ES-I3 (cell line): ENCODE data around the gene FNIP2.

Source experiments
- H3K36me3 ChIP-seq: 2 replicates; pipeline ENCODE4 v1.6.1; 2013; ENCODE audit warnings: mild to moderate bottlenecking, low read length, control low read depth, moderate library complexity; ENCODE audit not compliant: insufficient read depth
- H3K4me1 ChIP-seq: 2 replicates; pipeline ENCODE4 v1.6.1; 2013; ENCODE audit warnings: mild to moderate bottlenecking, control low read depth, low read length; ENCODE audit not compliant: insufficient read depth
- H3K9ac ChIP-seq: 2 replicates; pipeline ENCODE4 v1.6.1; 2013; ENCODE audit warnings: low read depth, mild to moderate bottlenecking, low read length, moderate library complexity
- H3K9me3 ChIP-seq: 2 replicates; pipeline ENCODE4 v1.6.1; 2013; ENCODE audit warnings: mild to moderate bottlenecking, low read length, moderate library complexity; ENCODE audit not compliant: control insufficient read depth, insufficient read depth

FNIP2 gene

GRCh38 chr4:158836828-158837449 lies 68.1 kb downstream of the FNIP2 start:
- Histone ChIP-seq H3K9ac (no peak overlapping the region), H3K4me1 (no peaks in the 10 kb centered on the region), H3K36me3 (no peaks in the 10 kb centered on the region), H3K9me3 (no peaks in the 10 kb centered on the region)

- Histone ChIP-seq H3K36me3 (no peaks in the 10 kb centered on the region), H3K9me3 (no peaks in the 10 kb centered on the region), H3K4me1 (no peaks in the 10 kb centered on the region), H3K9ac (no peak overlapping the region)
Observed at GRCh38 chr4:158837527-158838141, 68.8 kb downstream of the FNIP2 start.

- no peaks in the 10 kb centered on the region for H3K9me3 ChIP-seq
- no peak overlapping the region for H3K9ac ChIP-seq
- H3K4me1 ChIP-seq = peaks cover 8% of the 10 kb centered on the region; the same call in 1 of the 2 replicates
Observed at GRCh38 chr4:158840131-158840530, 71.3 kb downstream of the FNIP2 start.

GRCh38 chr4:158841540-158841939 lies 72.7 kb downstream of the FNIP2 start:
- Histone ChIP-seq H3K4me1 (peaks cover 16% of the 10 kb centered on the region; the same call in 1 of the 2 replicates), H3K9ac (no peak overlapping the region), H3K36me3 (no peaks in the 10 kb centered on the region), H3K9me3 (no peaks in the 10 kb centered on the region)

More at GRCh38 chr4:158840131-158840530, 71.3 kb downstream of the FNIP2 start:
- no peaks in the 10 kb centered on the region for H3K36me3 ChIP-seq

- H3K9ac ChIP-seq = peak overlapping the region; percentile 28; the same call in 1 of the 2 replicates
- peaks cover 24% of the 10 kb centered on the region for H3K4me1 ChIP-seq
- no peaks in the 10 kb centered on the region for H3K9me3 ChIP-seq
- no peaks in the 10 kb centered on the region for H3K36me3 ChIP-seq
Observed at GRCh38 chr4:158845311-158846041, 76.7 kb downstream of the FNIP2 start.

GRCh38 chr4:158847535-158847934 lies 78.7 kb downstream of the FNIP2 start:
- no peaks in the 10 kb centered on the region for H3K9me3 ChIP-seq
- H3K9ac ChIP-seq = no peak overlapping the region
- peaks cover 24% of the 10 kb centered on the region for H3K4me1 ChIP-seq
- H3K36me3 ChIP-seq = no peaks in the 10 kb centered on the region

GRCh38 chr4:158849681-158850080 lies 80.9 kb downstream of the FNIP2 start:
- Histone ChIP-seq H3K9me3 (no peaks in the 10 kb centered on the region), H3K4me1 (peaks cover 20% of the 10 kb centered on the region), H3K36me3 (no peaks in the 10 kb centered on the region), H3K9ac (no peak overlapping the region)

- H3K9me3 ChIP-seq = no peaks in the 10 kb centered on the region
- no peak overlapping the region for H3K9ac ChIP-seq
- no peaks in the 10 kb centered on the region for H3K36me3 ChIP-seq
- H3K4me1 ChIP-seq = peaks cover 16% of the 10 kb centered on the region
Observed at GRCh38 chr4:158850371-158850770, 81.5 kb downstream of the FNIP2 start.

GRCh38 chr4:158850800-158851644 lies 82.2 kb downstream of the FNIP2 start:
- Histone ChIP-seq H3K4me1 (peaks cover 13% of the 10 kb centered on the region), H3K9me3 (no peaks in the 10 kb centered on the region), H3K9ac (no peak overlapping the region), H3K36me3 (no peaks in the 10 kb centered on the region)

GRCh38 chr4:158854236-158854635 lies 85.4 kb downstream of the FNIP2 start:
- Histone ChIP-seq H3K9ac (no peak overlapping the region), H3K4me1 (no peaks in the 10 kb centered on the region), H3K36me3 (no peaks in the 10 kb centered on the region), H3K9me3 (no peaks in the 10 kb centered on the region)

- Histone ChIP-seq H3K9me3 (no peaks in the 10 kb centered on the region), H3K9ac (no peak overlapping the region), H3K4me1 (no peaks in the 10 kb centered on the region), H3K36me3 (no peaks in the 10 kb centered on the region)
Observed at GRCh38 chr4:158856852-158857251, 88.0 kb downstream of the FNIP2 start.

- Histone ChIP-seq H3K4me1 (no peaks in the 10 kb centered on the region), H3K36me3 (no peaks in the 10 kb centered on the region), H3K9ac (no peak overlapping the region), H3K9me3 (no peaks in the 10 kb centered on the region)
Observed at GRCh38 chr4:158857951-158858350, 89.1 kb downstream of the FNIP2 start.

- no peaks in the 10 kb centered on the region for H3K36me3 ChIP-seq
- no peaks in the 10 kb centered on the region for H3K9me3 ChIP-seq
- H3K9ac ChIP-seq = no peak overlapping the region
- H3K4me1 ChIP-seq = no peaks in the 10 kb centered on the region
Observed at GRCh38 chr4:158858410-158859199, 89.8 kb downstream of the FNIP2 start.
